Activated B cell treated with CpG ODN at 0.5 μM for 24 hours (primary cell): ENCODE data around the gene ARID3A. TPM values are rescaled to one million over a fixed set of nuclear protein-coding genes. Genes with fewer than 3 reads are reported as not detected.

ENCODE experiments used
- ATAC-seq: fragments of 200-7000 bp; cut with Tn5 transposase; one replicate; pipeline ENCODE4 v1.10.0; 2021; ENCODE audit warnings: low read depth, mild to moderate bottlenecking, moderate library complexity
- CTCF ChIA-PET: fragments of 350-600 bp; sonication (Branson Sonifier 250); formaldehyde crosslinking; loops from one replicate; lab custom pipeline; 2021; ENCODE audit warnings: antibody characterized with exemption; lab: Charles Lee
- POLR2A ChIA-PET: fragments of 350-600 bp; sonication (Branson Sonifier 250); formaldehyde crosslinking; loops from one replicate; lab custom pipeline; 2021; ENCODE audit warnings: antibody characterized with exemption; lab: Charles Lee
- DNase-seq: peaks from one replicate; pipeline ENCODE4 v3.0.0; 2022
- H3K27ac Mint-ChIP-seq: one replicate; pipeline ENCODE4 v1.8.0; 2020; ENCODE audit warnings: mixed read lengths
- H3K27me3 Mint-ChIP-seq: one replicate; pipeline ENCODE4 v1.8.0; 2021; ENCODE audit warnings: mixed read lengths
- H3K36me3 Mint-ChIP-seq: one replicate; pipeline ENCODE4 v1.8.0; 2021; ENCODE audit warnings: low read depth, mixed read lengths
- H3K4me1 Mint-ChIP-seq: one replicate; pipeline ENCODE4 v1.8.0; 2021; ENCODE audit warnings: mixed read lengths
- H3K4me3 Mint-ChIP-seq: one replicate; pipeline ENCODE4 v1.8.0; 2020; ENCODE audit warnings: mild to moderate bottlenecking, mixed read lengths
- H3K9me3 Mint-ChIP-seq: one replicate; pipeline ENCODE4 v1.8.0; 2020; ENCODE audit warnings: mixed read lengths
- CTCF ChIP-seq: fragments of 200-600 bp; IDR thresholded peaks from one replicate; pipeline ENCODE4 v1.8.0; 2022; ENCODE audit warnings: antibody characterized with exemption, mild to moderate bottlenecking
- intact Hi-C: fragments of 100-400 bp; cut with micrococcal nuclease; formaldehyde crosslinking; loops from one replicate; pipeline ENCODE4 v1.15.1; 2024
- total RNA-seq: library from RNA; stranded (reverse); gene quantifications from 2 replicates; pipeline ENCODE4 v1.2.3, GENCODE V29; 2022

Gene ARID3A
- total RNA-seq, 1 donor from 2014 or later = 74.9 TPM

DNA sequence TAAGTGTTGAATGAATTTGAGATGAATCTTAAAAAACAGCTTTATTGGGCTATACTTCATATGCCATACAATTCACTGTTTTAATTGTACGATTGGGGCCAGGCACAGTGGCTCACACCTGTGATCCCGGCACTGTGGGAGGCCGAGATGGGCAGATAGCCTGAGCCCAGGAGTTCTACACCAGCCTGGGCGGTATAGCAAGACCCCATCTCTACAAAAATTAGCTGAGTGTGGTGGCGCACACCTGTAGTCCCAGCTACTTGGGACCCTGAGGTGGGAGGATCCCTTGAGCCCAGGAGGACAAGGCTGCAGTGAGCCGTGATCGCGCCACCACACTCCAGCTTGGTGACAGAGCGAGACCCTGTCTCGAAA lies 10.3 kb downstream of the ARID3A start:
- no peak for TF ChIP-seq CTCF
- ChIA-PET POLR2A (interaction anchor here (1.1 to 4.4 kb wide), 3 partner anchors 9 to 11 kb away, joined by 8 to 45 read pairs (median 9); no protein-coding TSS in a partner anchor), CTCF (no interaction called here)
- H3K9me3 Mint-ChIP-seq = no peaks in the 10 kb centered on the region
- no peak overlapping the region for H3K27ac Mint-ChIP-seq
- intact Hi-C loops = no loop called here
- peaks cover 19% of the 10 kb centered on the region for H3K36me3 Mint-ChIP-seq
- no peak overlapping the region for H3K4me3 Mint-ChIP-seq
- no peak for ATAC-seq
- peaks cover 61% of the 10 kb centered on the region for H3K4me1 Mint-ChIP-seq
- H3K27me3 Mint-ChIP-seq = no peaks in the 10 kb centered on the region
- DNase-seq = no peak

- H3K27me3 Mint-ChIP-seq = no peaks in the 10 kb centered on the region
- H3K9me3 Mint-ChIP-seq = no peaks in the 10 kb centered on the region
- H3K4me3 Mint-ChIP-seq = peak overlapping the region; percentile 17
- no peak for DNase-seq
- no peak for TF ChIP-seq CTCF
- peak; percentile 35 for ATAC-seq
- intact Hi-C loops = no loop called here
- peaks cover 62% of the 10 kb centered on the region for H3K4me1 Mint-ChIP-seq
- ChIA-PET CTCF (no interaction called here), POLR2A (interaction anchor here (0.7 to 4.4 kb wide), 6 partner anchors 10 to 47 kb away, joined by 3 to 45 read pairs (median 6); partner anchors contain the start of gene WDR18)
- H3K36me3 Mint-ChIP-seq = peaks cover 16% of the 10 kb centered on the region
- H3K27ac Mint-ChIP-seq = peak overlapping the region; percentile 75
Measured at GRCh38 chr19:937259-937694, 11.4 kb downstream of the ARID3A start.

DNA sequence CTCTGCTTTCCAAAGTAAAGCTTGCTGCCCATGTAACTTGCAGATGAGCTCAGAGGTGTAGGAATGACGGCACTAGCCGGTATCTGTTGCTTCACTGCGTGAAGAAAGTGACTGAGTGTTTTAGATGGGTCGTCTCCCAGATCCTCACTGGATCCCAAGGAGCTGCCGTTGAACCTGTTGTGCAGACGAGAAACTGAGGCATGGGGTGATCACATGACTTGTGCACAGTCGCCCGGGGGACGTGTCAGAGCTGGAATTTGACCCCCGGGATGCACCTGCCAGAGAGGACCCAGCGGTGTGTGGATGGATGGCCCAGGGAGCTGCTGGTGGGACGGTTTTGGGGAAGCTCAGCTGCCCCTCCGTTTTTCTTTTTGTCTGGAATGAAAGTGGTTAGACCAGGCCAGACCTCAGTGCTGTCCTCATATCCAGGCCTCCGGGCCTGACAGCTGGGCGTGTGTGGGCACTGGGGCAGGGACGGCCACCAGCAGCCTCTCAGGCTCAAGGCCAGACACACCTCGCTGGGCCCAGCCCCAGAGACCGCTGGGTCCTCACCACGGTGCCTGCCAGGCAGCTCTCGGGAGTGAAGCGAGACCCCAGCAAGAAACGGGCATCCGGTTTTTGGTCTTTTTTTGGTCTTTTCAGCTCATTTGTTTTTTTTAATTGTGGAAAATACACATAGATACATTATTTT lies 12.5 kb downstream of the ARID3A start:
- intact Hi-C loops = no loop called here
- Mint-ChIP-seq H3K27me3 (no peaks in the 10 kb centered on the region), H3K27ac (peak overlapping the region; percentile 75), H3K36me3 (peaks cover 16% of the 10 kb centered on the region), H3K4me3 (no peak overlapping the region), H3K4me1 (peaks cover 53% of the 10 kb centered on the region), H3K9me3 (no peaks in the 10 kb centered on the region)
- ATAC-seq = no peak
- DNase-seq = no peak
- ChIA-PET POLR2A (interaction anchor here (0.6 to 4.4 kb wide), 11 partner anchors 8 to 1527 kb away, joined by 3 to 45 read pairs (median 4); partner anchors contain the start of gene WDR18), CTCF (no interaction called here)
- no peak for TF ChIP-seq CTCF

DNA sequence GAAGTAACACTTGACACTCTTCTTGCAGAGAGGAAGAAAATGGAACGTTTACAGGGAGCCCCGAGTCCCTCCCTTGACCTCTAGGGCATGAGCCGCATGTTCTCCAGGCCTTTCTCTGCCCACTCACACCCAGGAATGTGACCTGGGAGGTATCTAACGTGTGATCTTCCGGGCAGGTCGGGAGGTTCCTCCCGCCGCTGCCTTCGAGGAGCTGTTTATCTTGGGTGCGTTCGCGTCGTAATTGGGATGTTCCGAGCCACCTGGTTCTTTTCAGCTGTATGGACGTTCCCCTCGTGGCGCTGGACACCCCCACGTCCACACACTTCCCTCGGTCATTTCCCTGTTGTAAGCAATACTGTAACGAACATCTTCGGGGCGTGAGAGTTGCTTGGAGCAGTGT lies 13.6 kb downstream of the ARID3A start:
- Mint-ChIP-seq H3K27ac (peak overlapping the region; percentile 30), H3K4me1 (peaks cover 47% of the 10 kb centered on the region), H3K9me3 (no peaks in the 10 kb centered on the region), H3K27me3 (no peaks in the 10 kb centered on the region), H3K4me3 (no peak overlapping the region), H3K36me3 (peaks cover 19% of the 10 kb centered on the region)
- no peak for DNase-seq
- POLR2A ChIA-PET = interaction anchor here (0.9 to 4.4 kb wide), 6 partner anchors 8 to 330 kb away, joined by 3 to 45 read pairs (median 8); partner anchors contain the start of genes CIRBP and WDR18
- intact Hi-C loops = no loop called here
- no peak for TF ChIP-seq CTCF
- ATAC-seq = no peak
- CTCF ChIA-PET = no interaction called here

GRCh38 chr19:939922-940321 lies 14.1 kb downstream of the ARID3A start:
- no peak for TF ChIP-seq CTCF

More at GRCh38 chr19:939922-940321, 14.1 kb downstream of the ARID3A start:
- ATAC-seq = no peak
- Mint-ChIP-seq H3K27ac (peak overlapping the region; percentile 80), H3K4me3 (peak overlapping the region; percentile 72), H3K4me1 (peaks cover 47% of the 10 kb centered on the region), H3K27me3 (no peaks in the 10 kb centered on the region), H3K9me3 (no peaks in the 10 kb centered on the region), H3K36me3 (peaks cover 19% of the 10 kb centered on the region)
- POLR2A ChIA-PET = interaction anchor here (0.6 to 4.4 kb wide), 7 partner anchors 7 to 329 kb away, joined by 3 to 45 read pairs (median 6); partner anchors contain the start of genes CIRBP and WDR18
- CTCF ChIA-PET = no interaction called here
- DNase-seq = no peak
- intact Hi-C loops = no loop called here
